WTC11 (cell line): Measurements from ENCODE around the gene SLC7A7. TPM values are rescaled to one million over a fixed set of nuclear protein-coding genes. Genes with fewer than 3 reads are reported as not detected.
"Not testable (repeated sequence)": the region's sequence is repeated elsewhere in the genome, so short reads cannot be mapped to it uniquely, and the experiment has no call there.

ENCODE experiments used
- ATAC-seq: fragments of 200-7000 bp; cut with Tn5 transposase; 2 replicates; pipeline ENCODE4 v1.10.0; 2021; ENCODE audit warnings: mild to moderate bottlenecking, moderate library complexity
- CTCF ChIA-PET: fragments of 300-600 bp; sonication (Branson Sonifier 250); formaldehyde crosslinking; loops from one replicate; lab custom pipeline; 2021; ENCODE audit warnings: antibody characterized with exemption; lab: Charles Lee
- POLR2A ChIA-PET: fragments of 350-600 bp; sonication (Branson Sonifier 250); formaldehyde crosslinking; loops from one replicate; lab custom pipeline; 2021; ENCODE audit warnings: antibody characterized with exemption; lab: Charles Lee
- DNase-seq: peaks from one replicate; pipeline ENCODE4 v3.0.0; 2021; ENCODE audit warnings: low spot score
- H3K27ac Mint-ChIP-seq: 2 replicates; pipeline ENCODE4 v1.8.0; 2021; ENCODE audit warnings: mixed read lengths
- H3K27me3 Mint-ChIP-seq: 2 replicates; pipeline ENCODE4 v1.8.0; 2021; ENCODE audit warnings: low read depth, mild to moderate bottlenecking, moderate library complexity, mixed read lengths
- H3K36me3 Mint-ChIP-seq: 2 replicates; pipeline ENCODE4 v1.8.0; 2021; ENCODE audit warnings: mixed read lengths
- H3K4me1 Mint-ChIP-seq: 2 replicates; pipeline ENCODE4 v1.8.0; 2022; ENCODE audit warnings: mixed read lengths
- H3K4me3 Mint-ChIP-seq: 2 replicates; pipeline ENCODE4 v1.8.0; 2021; ENCODE audit warnings: mild to moderate bottlenecking, moderate library complexity, mixed read lengths
- H3K9me3 Mint-ChIP-seq: 2 replicates; pipeline ENCODE4 v1.8.0; 2021; ENCODE audit warnings: mixed read lengths
- ELF4 ChIP-seq: sonication (generic); formaldehyde crosslinking; IDR thresholded peaks from 2 replicates; pipeline ENCODE4 v1.8.1; 2022; ENCODE audit warnings: low read depth, mild to moderate bottlenecking, moderate library complexity, missing genetic modification reagents
- EMX1 ChIP-seq: fragments of 250-450 bp; sonication (Bioruptor Pico); IDR thresholded peaks from 2 replicates; pipeline ENCODE4 v1.8.0; 2021; ENCODE audit warnings: mild to moderate bottlenecking
- ETV6 ChIP-seq: sonication (generic); formaldehyde crosslinking; IDR thresholded peaks from 2 replicates; pipeline ENCODE4 v1.8.1; 2022; ENCODE audit warnings: mild to moderate bottlenecking, missing genetic modification reagents
- GABPB1 ChIP-seq: sonication (generic); formaldehyde crosslinking; IDR thresholded peaks from 2 replicates; pipeline ENCODE4 v1.8.1; 2023; ENCODE audit warnings: mild to moderate bottlenecking, missing genetic modification reagents
- GTF2I ChIP-seq: fragments of 250-450 bp; sonication (Bioruptor Pico); conservative IDR thresholded peaks from 2 replicates; pipeline ENCODE4 v1.4.0; 2021; ENCODE audit warnings: mild to moderate bottlenecking
- JUN ChIP-seq: sonication (generic); formaldehyde crosslinking; IDR thresholded peaks from 2 replicates; pipeline ENCODE4 v1.8.0; 2023; ENCODE audit warnings: mild to moderate bottlenecking, missing genetic modification reagents
- NFATC4 ChIP-seq: fragments of 250-450 bp; sonication (Bioruptor Pico); IDR thresholded peaks from 2 replicates; pipeline ENCODE4 v1.9.0; 2021; ENCODE audit warnings: mild to moderate bottlenecking
- NR1H2 ChIP-seq: sonication (generic); formaldehyde crosslinking; IDR thresholded peaks from 2 replicates; pipeline ENCODE4 v1.9.0; 2021; ENCODE audit warnings: mild to moderate bottlenecking, moderate library complexity, missing genetic modification reagents
- OVOL2 ChIP-seq: fragments of 250-450 bp; sonication (Bioruptor Pico); IDR thresholded peaks from 2 replicates; pipeline ENCODE4 v1.9.0; 2021; ENCODE audit warnings: mild to moderate bottlenecking, borderline replicate concordance
- SMAD4 ChIP-seq: sonication (generic); formaldehyde crosslinking; IDR thresholded peaks from 2 replicates; pipeline ENCODE4 v1.8.0; 2022; ENCODE audit warnings: mild to moderate bottlenecking, missing genetic modification reagents
- SP1 ChIP-seq: sonication (generic); formaldehyde crosslinking; conservative IDR thresholded peaks from 2 replicates; pipeline ENCODE4 v1.8.1; 2022; ENCODE audit warnings: missing genetic modification reagents
- TEAD1 ChIP-seq: sonication (generic); formaldehyde crosslinking; IDR thresholded peaks from 2 replicates; pipeline ENCODE4 v1.8.0; 2022; ENCODE audit warnings: mild to moderate bottlenecking, missing genetic modification reagents
- TP53 ChIP-seq: sonication (generic); formaldehyde crosslinking; IDR thresholded peaks from 2 replicates; pipeline ENCODE4 v1.8.1; 2023; ENCODE audit warnings: mild to moderate bottlenecking, missing genetic modification reagents
- ZNF671 ChIP-seq: fragments of 250-450 bp; sonication (Bioruptor Pico); IDR thresholded peaks from 2 replicates; pipeline ENCODE4 v1.8.0; 2021; ENCODE audit warnings: mild to moderate bottlenecking
- total RNA-seq: library from RNA; stranded (reverse); gene quantifications from 3 replicates; pipeline ENCODE4 v1.2.3, GENCODE V29; 2021
- TF ChIP-seq, protein P1 (sequence below): fragments of 250-450 bp; sonication (Bioruptor Pico); IDR thresholded peaks from 2 replicates; pipeline ENCODE4 v1.9.0; 2021; ENCODE audit warnings: moderate library complexity, mild to moderate bottlenecking, inconsistent platforms, borderline replicate concordance
- TF ChIP-seq, protein P2 (sequence below): fragments of 250-450 bp; sonication (Bioruptor Pico); IDR thresholded peaks from 2 replicates; pipeline ENCODE4 v1.9.0; 2021; ENCODE audit warnings: mild to moderate bottlenecking, borderline replicate concordance
- TF ChIP-seq, protein P3 (sequence below): sonication (generic); formaldehyde crosslinking; IDR thresholded peaks from 2 replicates; pipeline ENCODE4 v1.8.1; 2022; ENCODE audit warnings: low read depth, mild to moderate bottlenecking, moderate library complexity, missing genetic modification reagents, borderline replicate concordance
- TF ChIP-seq, protein P4 (sequence below): fragments of 200-600 bp; IDR thresholded peaks from 2 replicates; pipeline ENCODE4 v1.8.0; 2022; ENCODE audit warnings: antibody characterized with exemption
- TF ChIP-seq, protein P5 (sequence below): sonication (generic); formaldehyde crosslinking; IDR thresholded peaks from 2 replicates; pipeline ENCODE4 v1.8.1; 2022; ENCODE audit warnings: missing genetic modification reagents, borderline replicate concordance

SLC7A7 gene
- total RNA-seq, 1 experiment from 2014 or later = 4.3 TPM

DNA sequence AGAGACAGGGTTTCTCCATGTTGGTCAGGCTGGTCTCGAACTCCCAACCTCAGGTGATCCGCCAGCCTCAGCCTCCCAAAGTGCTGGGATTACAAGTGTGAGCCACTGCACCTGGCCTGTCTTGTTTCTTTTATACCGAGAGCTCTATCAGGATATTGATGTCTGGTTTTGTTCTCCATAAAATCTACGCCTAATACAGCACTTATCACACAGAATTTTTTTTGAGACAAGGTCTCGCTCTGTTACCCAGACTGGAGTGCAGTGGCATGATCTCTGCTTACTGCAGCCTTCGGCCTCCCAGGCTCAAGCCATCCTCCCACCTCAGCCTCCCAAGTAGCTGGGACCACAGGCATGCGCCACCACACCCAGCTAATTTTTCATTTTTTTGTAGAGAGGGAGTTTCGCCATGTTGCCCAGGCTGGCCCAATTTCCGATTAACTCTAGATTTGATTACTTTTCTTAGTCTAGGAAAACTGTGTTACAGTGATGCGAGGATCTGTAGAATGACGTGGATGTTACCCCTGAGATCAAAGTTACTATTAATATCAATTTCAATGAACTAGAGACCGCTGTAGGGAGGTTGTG, 13.9 kb upstream of the SLC7A7 start:
- peak overlapping the region; percentile 97 for H3K27ac Mint-ChIP-seq
- not testable (repeated sequence) for H3K9me3 Mint-ChIP-seq, DNase-seq, H3K27me3 Mint-ChIP-seq, ATAC-seq
- H3K4me1 Mint-ChIP-seq = peaks cover 35% of the 10 kb centered on the region
- ChIA-PET CTCF (interaction anchor here (1.9 to 2.7 kb wide), 2 partner anchors 20 to 24 kb away, joined by 4 to 8 read pairs; no protein-coding TSS in a partner anchor), POLR2A (interaction anchor here (1.6 kb wide), 1 partner anchor 9 kb away, joined by 9 read pairs; no protein-coding TSS in a partner anchor)
- peak overlapping the region; percentile 90 for H3K4me3 Mint-ChIP-seq
- TF ChIP-seq GABPB1 (CRISPR knock-in tag) = 0 out of 2 replicates have a peak, but pooled peaks have one; percentile 26
- H3K36me3 Mint-ChIP-seq = peaks cover 26% of the 10 kb centered on the region

DNA sequence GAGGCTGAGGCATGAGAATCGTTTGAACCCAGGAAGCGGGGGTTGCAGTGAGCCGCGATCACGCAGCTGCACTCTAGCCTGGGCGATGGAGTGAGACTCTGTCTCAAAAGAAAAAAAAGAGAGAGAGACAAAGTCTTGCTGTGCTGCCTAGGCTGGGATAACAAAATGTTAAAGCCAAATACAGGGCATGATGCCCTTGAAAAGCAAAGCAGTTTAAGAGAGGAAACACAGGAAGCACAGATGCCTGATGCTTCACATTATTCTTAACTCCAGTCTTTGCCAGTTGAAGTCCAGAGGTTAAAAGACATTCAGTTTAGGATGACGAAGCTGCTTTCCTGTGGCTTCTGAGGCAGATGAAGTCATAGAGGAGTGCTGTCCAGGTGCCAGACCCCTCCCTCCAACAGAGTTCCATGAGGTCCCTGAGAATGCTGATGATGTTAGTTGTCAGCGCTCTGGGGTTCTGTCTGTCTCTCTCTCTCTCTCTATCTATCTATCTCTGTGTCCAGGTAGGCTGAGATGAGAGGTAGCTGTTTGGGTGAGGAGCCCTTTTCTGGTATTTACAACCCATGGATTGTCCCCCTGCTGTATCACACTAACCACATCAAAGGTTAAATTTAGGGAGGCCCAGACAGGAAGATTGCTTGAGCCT, 9.6 kb upstream of the SLC7A7 start:
- CTCF ChIA-PET = interaction anchor here (0.7 to 7.8 kb wide), 7 partner anchors 12 to 254 kb away, joined by 3 to 280 read pairs (median 18); partner anchors contain the start of gene MMP14
- POLR2A ChIA-PET = interaction anchor here (0.6 to 6.5 kb wide), 2 partner anchors 13 to 106 kb away, joined by 3 to 81 read pairs; partner anchors contain the start of gene MMP14
- no peak overlapping the region for H3K4me3 Mint-ChIP-seq

More for the DNA sequence above, 9.6 kb upstream of the SLC7A7 start:
- Mint-ChIP-seq H3K36me3 (no peaks in the 10 kb centered on the region), H3K4me1 (peaks cover 53% of the 10 kb centered on the region), H3K27ac (no peak overlapping the region), H3K27me3 (peaks cover 9% of the 10 kb centered on the region), H3K9me3 (no peaks in the 10 kb centered on the region)
- DNase-seq (no peak), ATAC-seq (no peak)
- TF ChIP-seq EMX1 (CRISPR knock-in tag) (no peak), ETV6 (CRISPR knock-in tag) (no peak), JUN (CRISPR knock-in tag) (no peak), ZNF671 (CRISPR knock-in tag) (no peak), OVOL2 (CRISPR knock-in tag) (no peak), ELF4 (CRISPR knock-in tag) (no peak), TEAD1 (CRISPR knock-in tag) (no peak), NFATC4 (no peak), GTF2I (CRISPR knock-in tag) (no peak), TP53 (CRISPR knock-in tag) (no peak), SP1 (CRISPR knock-in tag) (no peak), SMAD4 (CRISPR knock-in tag) (no peak), NR1H2 (CRISPR knock-in tag) (no peak)
- TF ChIP-seq, protein P1, sequence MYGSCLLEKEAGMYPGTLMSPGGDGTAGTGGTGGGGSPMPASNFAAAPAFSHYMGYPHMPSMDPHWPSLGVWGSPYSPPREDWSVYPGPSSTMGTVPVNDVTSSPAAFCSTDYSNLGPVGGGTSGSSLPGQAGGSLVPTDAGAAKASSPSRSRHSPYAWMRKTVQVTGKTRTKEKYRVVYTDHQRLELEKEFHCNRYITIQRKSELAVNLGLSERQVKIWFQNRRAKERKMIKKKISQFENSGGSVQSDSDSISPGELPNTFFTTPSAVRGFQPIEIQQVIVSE (CRISPR knock-in tag) = no peak
- TF ChIP-seq, protein P2, sequence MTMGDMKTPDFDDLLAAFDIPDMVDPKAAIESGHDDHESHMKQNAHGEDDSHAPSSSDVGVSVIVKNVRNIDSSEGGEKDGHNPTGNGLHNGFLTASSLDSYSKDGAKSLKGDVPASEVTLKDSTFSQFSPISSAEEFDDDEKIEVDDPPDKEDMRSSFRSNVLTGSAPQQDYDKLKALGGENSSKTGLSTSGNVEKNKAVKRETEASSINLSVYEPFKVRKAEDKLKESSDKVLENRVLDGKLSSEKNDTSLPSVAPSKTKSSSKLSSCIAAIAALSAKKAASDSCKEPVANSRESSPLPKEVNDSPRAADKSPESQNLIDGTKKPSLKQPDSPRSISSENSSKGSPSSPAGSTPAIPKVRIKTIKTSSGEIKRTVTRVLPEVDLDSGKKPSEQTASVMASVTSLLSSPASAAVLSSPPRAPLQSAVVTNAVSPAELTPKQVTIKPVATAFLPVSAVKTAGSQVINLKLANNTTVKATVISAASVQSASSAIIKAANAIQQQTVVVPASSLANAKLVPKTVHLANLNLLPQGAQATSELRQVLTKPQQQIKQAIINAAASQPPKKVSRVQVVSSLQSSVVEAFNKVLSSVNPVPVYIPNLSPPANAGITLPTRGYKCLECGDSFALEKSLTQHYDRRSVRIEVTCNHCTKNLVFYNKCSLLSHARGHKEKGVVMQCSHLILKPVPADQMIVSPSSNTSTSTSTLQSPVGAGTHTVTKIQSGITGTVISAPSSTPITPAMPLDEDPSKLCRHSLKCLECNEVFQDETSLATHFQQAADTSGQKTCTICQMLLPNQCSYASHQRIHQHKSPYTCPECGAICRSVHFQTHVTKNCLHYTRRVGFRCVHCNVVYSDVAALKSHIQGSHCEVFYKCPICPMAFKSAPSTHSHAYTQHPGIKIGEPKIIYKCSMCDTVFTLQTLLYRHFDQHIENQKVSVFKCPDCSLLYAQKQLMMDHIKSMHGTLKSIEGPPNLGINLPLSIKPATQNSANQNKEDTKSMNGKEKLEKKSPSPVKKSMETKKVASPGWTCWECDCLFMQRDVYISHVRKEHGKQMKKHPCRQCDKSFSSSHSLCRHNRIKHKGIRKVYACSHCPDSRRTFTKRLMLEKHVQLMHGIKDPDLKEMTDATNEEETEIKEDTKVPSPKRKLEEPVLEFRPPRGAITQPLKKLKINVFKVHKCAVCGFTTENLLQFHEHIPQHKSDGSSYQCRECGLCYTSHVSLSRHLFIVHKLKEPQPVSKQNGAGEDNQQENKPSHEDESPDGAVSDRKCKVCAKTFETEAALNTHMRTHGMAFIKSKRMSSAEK (CRISPR knock-in tag) = no peak
- TF ChIP-seq, protein P3, sequence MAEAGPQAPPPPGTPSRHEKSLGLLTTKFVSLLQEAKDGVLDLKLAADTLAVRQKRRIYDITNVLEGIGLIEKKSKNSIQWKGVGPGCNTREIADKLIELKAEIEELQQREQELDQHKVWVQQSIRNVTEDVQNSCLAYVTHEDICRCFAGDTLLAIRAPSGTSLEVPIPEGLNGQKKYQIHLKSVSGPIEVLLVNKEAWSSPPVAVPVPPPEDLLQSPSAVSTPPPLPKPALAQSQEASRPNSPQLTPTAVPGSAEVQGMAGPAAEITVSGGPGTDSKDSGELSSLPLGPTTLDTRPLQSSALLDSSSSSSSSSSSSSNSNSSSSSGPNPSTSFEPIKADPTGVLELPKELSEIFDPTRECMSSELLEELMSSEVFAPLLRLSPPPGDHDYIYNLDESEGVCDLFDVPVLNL (CRISPR knock-in tag) = no peak
- TF ChIP-seq, protein P4, sequence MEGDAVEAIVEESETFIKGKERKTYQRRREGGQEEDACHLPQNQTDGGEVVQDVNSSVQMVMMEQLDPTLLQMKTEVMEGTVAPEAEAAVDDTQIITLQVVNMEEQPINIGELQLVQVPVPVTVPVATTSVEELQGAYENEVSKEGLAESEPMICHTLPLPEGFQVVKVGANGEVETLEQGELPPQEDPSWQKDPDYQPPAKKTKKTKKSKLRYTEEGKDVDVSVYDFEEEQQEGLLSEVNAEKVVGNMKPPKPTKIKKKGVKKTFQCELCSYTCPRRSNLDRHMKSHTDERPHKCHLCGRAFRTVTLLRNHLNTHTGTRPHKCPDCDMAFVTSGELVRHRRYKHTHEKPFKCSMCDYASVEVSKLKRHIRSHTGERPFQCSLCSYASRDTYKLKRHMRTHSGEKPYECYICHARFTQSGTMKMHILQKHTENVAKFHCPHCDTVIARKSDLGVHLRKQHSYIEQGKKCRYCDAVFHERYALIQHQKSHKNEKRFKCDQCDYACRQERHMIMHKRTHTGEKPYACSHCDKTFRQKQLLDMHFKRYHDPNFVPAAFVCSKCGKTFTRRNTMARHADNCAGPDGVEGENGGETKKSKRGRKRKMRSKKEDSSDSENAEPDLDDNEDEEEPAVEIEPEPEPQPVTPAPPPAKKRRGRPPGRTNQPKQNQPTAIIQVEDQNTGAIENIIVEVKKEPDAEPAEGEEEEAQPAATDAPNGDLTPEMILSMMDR = no peak
- TF ChIP-seq, protein P5, sequence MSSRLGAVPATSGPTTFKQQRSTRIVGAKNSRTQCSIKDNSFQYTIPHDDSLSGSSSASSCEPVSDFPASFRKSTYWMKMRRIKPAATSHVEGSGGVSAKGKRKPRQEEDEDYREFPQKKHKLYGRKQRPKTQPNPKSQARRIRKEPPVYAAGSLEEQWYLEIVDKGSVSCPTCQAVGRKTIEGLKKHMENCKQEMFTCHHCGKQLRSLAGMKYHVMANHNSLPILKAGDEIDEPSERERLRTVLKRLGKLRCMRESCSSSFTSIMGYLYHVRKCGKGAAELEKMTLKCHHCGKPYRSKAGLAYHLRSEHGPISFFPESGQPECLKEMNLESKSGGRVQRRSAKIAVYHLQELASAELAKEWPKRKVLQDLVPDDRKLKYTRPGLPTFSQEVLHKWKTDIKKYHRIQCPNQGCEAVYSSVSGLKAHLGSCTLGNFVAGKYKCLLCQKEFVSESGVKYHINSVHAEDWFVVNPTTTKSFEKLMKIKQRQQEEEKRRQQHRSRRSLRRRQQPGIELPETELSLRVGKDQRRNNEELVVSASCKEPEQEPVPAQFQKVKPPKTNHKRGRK (CRISPR knock-in tag) = no peak
